Activated T-cell treated with anti-CD3 and anti-CD28 coated beads for 4 hours (primary cell): Measurements from ENCODE around the gene PTPRA.

Experiments
- DNase-seq: peaks from one replicate; pipeline ENCODE4 v3.0.0-alpha.2; 2020

PTPRA gene

DNA sequence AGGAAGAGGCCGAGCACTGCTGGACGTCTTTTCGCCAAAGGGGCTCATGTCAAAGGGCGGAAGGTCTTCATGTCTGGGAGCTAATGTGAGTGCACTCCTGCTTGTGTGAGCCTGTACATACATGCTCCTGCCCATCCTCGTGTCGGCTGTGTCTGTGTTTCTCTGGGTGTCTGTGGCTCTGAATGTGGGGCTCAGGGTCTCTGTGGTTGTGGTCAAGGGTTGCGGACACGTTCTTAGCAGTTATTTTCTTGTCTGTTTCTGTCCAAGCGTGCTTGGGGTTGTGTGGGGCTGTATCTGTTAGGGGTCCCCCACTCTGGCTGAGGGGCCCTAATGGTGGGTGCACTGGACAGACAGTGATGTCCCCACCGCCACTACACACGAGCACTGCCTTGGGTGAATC is 208.4 kb downstream of the PTPRA start:
- DNase-seq = no peak

DNA sequence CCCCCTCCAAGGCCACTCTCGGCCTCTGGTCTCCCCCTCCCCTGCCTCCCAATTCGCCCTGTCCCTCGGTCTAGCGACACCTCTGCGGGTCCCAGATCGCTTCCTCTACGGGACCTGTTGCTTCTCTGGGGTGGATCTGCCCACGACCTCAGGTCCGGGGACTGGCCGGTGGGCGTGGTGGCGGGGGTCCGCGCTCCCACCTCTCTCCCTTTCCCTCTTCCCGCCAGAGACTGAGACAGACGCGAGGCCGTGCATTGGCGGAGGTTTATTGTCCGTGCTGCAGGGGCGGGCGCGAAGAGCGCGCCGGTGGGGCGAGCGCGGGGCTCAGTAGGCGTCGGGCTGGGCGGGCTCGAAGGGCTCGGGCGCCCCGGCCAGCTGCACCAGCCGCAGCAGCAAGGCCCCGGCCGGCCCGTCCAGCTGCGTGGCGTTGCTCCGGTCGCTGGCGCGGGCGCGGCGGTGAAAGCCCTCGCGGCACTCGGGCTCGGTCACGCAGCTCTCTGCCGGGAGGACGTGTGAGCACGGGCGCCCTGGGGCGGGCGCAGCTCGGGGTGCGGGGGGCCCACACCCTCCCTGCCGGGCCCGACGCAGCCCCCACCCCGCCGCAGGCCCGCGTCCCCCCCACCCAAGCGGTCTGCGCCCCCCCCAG is 209.1 kb downstream of the PTPRA start:
- DNase-seq = no peak

DNA sequence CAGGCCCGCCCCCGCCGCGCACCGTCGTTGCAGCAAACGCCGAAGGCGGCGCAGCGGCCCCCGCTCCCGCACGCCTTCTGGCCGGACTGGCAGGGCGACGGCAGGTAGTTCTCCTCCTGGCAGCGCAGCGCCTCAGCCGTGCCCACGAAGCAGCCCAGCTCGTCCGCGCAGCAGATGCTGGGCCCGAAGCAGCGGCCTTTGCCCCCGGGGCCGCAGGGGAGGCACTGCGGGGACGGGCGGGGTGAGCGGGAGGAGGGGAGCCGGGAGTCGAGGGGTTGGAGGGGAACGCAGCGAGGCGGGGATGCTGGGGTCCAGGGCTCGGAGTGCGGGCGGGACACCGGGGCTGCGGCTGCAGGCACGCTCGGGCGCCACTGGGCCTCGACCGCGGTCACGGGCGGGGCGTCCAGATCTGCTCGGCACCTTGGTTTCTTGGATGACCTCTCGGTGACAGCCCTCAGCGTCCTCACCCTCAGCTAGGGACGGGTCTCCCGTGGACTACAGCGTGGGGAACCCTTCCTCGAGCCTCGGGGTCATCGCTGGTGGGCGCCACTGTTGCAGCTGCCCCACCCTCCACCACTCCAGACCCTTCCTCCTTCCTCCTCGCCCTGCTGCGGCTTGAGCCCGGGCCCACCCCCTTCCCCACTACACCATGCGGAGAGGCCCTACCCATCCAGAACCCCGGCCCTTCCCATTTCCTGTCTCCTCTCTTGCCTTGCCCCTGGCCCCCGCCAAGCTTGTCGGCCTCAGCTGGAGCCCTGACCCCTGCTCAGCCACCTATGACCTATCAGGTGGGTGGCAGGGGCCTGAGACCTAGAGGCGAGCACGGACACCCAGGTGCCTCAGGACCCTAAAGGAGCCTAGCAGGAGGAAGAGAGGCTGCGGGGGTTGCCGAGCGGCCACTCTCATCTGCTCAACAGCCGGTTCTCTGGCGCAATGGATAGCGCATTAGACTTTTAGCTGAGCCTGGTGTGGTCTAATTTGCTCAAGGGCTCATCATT is 210.0 kb downstream of the PTPRA start:
- no peak for DNase-seq

DNA sequence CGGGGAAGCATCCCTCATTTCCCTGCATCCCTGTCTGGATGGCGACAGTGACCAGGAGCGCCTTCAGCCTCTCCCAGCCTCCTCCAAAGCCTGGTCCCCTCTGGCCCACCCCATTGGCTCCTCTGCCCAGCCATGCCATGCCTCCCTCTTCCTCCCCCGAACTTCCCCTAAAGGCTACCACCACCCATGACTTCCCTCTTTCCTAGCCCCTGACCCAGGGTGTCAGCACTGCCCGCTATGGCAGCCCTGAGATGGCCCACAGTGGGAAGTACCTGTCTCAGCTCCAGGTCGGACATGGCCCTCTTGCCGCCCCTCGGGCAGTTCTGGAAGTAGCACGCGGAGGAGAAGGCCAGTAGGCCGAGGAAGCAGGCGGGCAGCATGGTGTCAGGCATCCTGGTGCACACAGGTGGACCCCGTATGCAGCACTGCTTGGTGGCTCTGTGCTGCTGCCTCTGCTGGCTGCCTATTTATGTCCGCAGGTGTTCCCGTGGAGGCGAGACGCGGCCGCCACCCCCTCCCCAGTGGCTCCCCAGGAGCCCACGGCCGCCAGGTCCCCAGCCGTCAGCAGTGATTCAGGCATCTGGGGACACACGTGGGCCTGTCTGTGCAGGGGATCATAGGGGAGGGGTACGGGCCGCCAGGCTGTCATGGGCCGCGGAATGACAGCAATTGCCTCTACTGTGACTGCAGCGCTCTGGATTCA is 211.2 kb downstream of the PTPRA start, which contains the start of gene AVP:
Gene AVP (minus strand): TSS at position 442 of the 703 bp plus-strand sequence. CDS start 50 bp downstream, at position 392.
- no peak for DNase-seq

DNA sequence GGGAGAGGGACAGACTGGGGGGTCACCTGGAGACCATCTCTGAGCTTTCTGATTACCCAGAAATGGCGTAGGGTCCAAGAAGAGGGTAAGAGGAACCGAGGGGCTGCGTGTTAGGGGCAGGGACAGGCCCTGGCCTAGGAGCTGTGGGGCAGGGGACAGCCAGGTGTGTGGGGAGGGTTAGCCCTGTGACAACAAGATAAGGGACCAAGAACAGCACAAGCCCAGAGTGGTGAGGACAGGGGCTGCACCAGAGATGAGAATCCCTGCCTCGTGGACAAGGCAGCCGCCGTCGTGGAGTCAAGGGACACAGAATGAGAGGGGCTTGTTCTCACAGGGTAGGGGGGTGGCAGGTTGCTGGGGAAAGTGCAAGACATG is 211.7 kb downstream of the PTPRA start:
- DNase-seq = no peak

DNA sequence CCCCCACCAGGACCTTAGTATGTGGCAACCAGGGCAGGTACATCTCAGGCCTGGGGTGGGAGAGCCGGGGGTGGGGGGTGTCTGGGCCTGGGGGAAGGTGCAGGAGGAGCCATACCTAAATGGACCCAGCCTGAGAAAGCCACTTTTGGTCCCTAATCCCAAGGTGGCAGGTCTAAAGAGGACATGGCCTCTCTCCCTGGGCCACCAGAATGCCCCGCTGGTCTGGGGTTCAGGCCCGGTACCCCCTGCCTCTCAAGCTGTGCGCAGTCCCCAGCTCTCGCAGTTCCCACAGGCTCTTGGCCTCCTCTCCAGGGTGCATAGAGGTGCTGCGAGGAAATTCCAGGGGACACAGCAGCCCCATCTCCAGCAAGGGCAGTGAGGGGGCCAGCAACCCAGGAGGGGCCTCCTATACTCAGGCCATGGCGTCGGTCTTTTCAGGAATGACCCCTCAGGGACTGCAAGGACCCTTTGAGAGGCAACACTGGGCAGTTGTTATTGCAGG is 212.3 kb downstream of the PTPRA start:
- DNase-seq = no peak

DNA sequence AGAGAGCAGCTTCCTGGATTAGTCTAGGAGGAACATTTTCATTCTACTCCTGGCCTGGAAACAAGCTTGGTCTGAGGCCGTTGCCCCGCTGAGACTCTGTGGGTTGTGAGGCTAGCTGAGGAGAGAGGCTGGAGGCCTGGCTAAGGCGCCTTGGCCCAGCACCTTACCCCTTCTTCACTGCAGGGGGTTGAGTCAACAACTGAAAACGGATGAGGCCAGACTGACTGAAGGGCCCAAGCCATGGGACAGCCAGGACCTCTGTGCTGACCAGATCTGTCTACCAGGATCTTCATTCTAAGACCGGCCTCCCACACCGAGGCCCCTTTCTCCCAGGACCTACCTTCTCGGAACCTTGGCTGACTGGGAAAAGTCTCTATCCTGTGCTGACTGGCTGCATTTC is 214.8 kb downstream of the PTPRA start:
- no peak for DNase-seq
